ENCODE results near the gene SRC.

SRC gene

DNA sequence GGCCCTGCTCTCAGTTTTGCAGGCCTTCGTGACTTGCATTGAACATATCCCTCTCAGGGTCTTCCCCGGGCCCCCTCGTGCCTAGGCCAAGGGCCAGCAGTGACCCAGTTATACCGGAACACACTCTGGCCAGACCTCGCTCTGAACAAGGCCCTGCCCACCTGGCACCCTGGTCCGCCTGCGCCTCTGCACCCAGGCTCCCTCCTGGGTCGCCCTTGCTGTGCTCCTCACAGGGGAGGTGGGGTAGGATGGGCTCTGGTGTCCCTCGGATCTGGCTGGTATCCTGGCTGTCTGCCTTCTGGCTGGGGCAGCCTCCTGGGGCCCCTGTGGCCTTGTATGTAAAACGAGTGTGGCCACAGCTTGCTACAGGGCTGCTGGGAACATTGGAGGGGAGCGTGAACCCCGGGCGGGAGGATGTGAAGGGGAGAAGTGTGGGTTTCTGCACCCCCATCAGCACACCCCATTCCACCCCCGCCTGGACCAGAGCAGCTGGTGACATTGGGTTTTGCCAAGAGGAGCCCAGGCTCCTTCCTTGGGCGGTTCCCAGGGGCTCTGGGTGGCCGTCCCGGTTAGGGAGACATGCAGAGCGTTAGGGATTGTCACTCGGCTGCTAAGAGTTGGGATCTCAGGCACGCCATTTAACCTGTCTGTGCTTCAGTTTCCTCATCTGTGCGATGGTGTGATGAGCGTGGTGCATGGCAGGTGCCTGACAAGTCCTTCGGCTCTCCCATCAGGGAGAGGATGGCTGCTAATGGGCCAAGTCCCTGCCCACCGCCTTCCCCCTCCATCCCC is 17.5 kb downstream of the SRC start:
- no peak for TF ChIP-seq POU6F1 (CRISPR knock-in tag; IDR thresholded peaks at IDR 0.05; ENCODE audit: borderline replicate concordance, low read depth)
- TF ChIP-seq BACH2 (CRISPR knock-in tag; IDR thresholded peaks at IDR 0.05; ENCODE audit: borderline replicate concordance), result no peak
- TF ChIP-seq TCF4 (CRISPR knock-in tag; IDR thresholded peaks at IDR 0.05; ENCODE audit: borderline replicate concordance), result no peak
- TF ChIP-seq SNAI2 (CRISPR knock-in tag; IDR thresholded peaks at IDR 0.05), result no peak
- no peak for TF ChIP-seq ZFP30 (CRISPR knock-in tag; IDR thresholded peaks at IDR 0.05)
- no peak for TF ChIP-seq OSR1 (CRISPR knock-in tag; IDR thresholded peaks at IDR 0.05)
- TF ChIP-seq ZFP3 (CRISPR knock-in tag; IDR thresholded peaks at IDR 0.05), result no peak
- TF ChIP-seq ESRRG (CRISPR knock-in tag; IDR thresholded peaks at IDR 0.05), result no peak
- TF ChIP-seq ZNF565 (CRISPR knock-in tag; conservative IDR thresholded peaks at IDR 0.05; ENCODE audit: low read depth), result no peak
- TF ChIP-seq PATZ1 (CRISPR knock-in tag; IDR thresholded peaks at IDR 0.05; ENCODE audit: borderline replicate concordance), result no peak
- no peak for TF ChIP-seq CSDC2 (CRISPR knock-in tag; IDR thresholded peaks at IDR 0.05)
- no peak for TF ChIP-seq GLIS3 (CRISPR knock-in tag; IDR thresholded peaks at IDR 0.05)
- TF ChIP-seq ZNF8 (CRISPR knock-in tag; IDR thresholded peaks at IDR 0.05), result no peak
- TF ChIP-seq, protein P1, sequence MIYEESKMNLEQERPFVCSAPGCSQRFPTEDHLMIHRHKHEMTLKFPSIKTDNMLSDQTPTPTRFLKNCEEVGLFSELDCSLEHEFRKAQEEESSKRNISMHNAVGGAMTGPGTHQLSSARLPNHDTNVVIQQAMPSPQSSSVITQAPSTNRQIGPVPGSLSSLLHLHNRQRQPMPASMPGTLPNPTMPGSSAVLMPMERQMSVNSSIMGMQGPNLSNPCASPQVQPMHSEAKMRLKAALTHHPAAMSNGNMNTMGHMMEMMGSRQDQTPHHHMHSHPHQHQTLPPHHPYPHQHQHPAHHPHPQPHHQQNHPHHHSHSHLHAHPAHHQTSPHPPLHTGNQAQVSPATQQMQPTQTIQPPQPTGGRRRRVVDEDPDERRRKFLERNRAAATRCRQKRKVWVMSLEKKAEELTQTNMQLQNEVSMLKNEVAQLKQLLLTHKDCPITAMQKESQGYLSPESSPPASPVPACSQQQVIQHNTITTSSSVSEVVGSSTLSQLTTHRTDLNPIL (CRISPR knock-in tag; IDR thresholded peaks at IDR 0.05; ENCODE audit: low read depth), result no peak
- no peak for TF ChIP-seq CSRNP3 (CRISPR knock-in tag; IDR thresholded peaks at IDR 0.05)
- no peak for ATAC-seq

- no peak for TF ChIP-seq GLIS3 (CRISPR knock-in tag; IDR thresholded peaks at IDR 0.05)
- TF ChIP-seq, protein P1 (CRISPR knock-in tag; IDR thresholded peaks at IDR 0.05; ENCODE audit: low read depth), result no peak
- no peak for TF ChIP-seq TOX (CRISPR knock-in tag; IDR thresholded peaks at IDR 0.05; ENCODE audit: borderline replicate concordance)
- no peak for TF ChIP-seq ESRRG (CRISPR knock-in tag; IDR thresholded peaks at IDR 0.05)
- TF ChIP-seq OSR1 (CRISPR knock-in tag; IDR thresholded peaks at IDR 0.05), result no peak
- TF ChIP-seq ISL1 (CRISPR knock-in tag; IDR thresholded peaks at IDR 0.05), result no peak
- TF ChIP-seq ZFP3 (CRISPR knock-in tag; IDR thresholded peaks at IDR 0.05), result no peak
- no peak for TF ChIP-seq PPARA (CRISPR knock-in tag; IDR thresholded peaks at IDR 0.05; ENCODE audit: borderline replicate concordance)
- TF ChIP-seq POU6F1 (CRISPR knock-in tag; IDR thresholded peaks at IDR 0.05; ENCODE audit: borderline replicate concordance, low read depth), result no peak
Measured at GRCh38 chr20:37364013-37364926, 18.3 kb downstream of the SRC start.

More at GRCh38 chr20:37364013-37364926, 18.3 kb downstream of the SRC start:
- no peak for ATAC-seq
